Stimulated activated CD4-positive, alpha-beta T cell treated with anti-CD3 and anti-CD28 coated beads, TNF-alpha, amount 100 ng/mL, for 48 hours (primary cell): Measurements from ENCODE around the gene TSHZ3.

Experiments used
- DNase-seq, 3 donors: peaks; one replicate each; pipeline ENCODE4 v3.0.0-alpha.2; 2020; ENCODE audit warnings: low read depth in 3 of 3

The TSHZ3 gene

DNA sequence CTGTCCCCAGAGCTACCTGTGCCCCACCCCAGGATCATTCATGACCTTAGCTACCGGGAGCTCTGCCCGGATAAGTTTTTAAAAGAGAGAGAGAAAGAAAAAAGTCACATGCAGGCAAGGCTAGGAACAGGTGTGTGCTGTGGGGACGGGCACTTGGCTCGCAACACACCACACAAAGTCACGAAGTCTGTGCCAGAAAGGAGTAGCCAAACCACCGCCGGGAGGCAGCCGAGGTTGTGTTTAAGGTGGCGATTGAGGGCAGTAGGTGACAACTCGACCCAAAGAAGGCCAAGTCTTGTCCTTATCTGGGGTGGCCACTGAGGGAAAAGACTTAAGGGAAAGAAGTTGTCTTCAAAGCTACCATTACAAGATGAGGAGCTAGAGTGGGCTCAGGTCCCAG is 4.6 kb upstream of the TSHZ3 start:
- DNase-seq = no peak

DNA sequence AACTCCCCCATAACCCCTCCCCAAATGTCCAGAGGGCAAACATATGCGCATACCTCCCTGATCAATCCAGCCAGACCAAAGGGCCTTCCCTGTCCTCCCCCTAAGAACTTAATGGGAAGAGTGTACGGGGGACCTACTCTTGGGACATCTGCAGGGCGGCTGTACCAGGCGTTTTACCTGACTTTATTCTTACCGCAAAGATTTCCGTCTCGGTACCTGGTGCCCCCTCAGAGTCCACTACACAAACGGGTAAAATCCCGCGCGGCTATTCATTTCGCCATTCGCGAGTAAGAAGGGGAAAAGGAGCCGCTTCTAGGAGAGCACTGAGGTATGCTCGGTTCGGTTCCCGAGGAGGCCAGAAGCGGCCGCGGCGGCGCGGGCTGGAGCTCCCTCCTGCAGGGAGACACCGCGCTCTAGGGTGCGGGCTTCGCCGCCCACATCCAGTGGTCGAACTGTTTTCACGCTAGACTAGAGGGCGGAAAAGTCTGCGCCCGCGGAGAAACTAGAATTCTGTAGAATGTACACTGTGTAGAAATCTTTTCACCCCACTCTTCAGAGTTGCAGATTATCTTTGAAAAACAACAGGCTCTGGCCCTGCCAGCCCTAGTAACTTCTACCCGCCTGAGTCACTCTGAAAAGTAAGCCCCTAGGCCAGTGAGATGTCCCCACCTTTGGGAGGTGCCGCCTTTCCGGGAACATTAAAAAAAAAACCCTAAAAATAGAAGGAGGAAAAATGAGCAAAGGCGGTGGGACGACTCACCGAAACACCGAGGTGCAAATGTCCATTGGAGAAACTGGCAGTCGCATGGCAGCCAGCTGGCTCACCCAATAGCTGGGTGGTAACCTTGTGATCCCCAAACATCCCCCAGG is 3.8 kb upstream of the TSHZ3 start:
- no peak for DNase-seq

DNA sequence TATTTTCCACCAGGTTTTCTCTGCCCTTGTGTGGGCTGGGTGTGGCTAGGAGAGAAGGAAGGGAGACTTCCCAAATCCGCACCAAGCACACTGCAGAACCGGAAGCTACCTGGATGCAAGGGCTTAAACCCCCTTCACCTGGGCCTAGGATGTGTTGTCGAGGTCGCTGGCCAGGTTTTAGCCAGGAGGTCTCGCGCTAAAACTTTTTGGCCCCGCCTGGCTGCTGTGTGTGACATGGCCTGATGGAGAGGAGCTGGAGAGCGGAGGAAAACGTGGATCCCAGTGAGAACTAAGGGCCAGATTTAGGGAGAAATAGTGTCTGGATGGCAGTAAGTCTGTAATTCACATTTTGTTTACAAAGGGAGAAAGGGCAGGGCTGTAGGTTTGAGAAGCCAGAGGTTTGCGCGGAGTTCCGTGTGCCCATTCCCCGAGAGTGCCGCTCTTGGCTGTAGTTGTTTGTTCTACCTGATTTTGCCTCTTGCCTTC is 3.1 kb upstream of the TSHZ3 start:
- no peak for DNase-seq

DNA sequence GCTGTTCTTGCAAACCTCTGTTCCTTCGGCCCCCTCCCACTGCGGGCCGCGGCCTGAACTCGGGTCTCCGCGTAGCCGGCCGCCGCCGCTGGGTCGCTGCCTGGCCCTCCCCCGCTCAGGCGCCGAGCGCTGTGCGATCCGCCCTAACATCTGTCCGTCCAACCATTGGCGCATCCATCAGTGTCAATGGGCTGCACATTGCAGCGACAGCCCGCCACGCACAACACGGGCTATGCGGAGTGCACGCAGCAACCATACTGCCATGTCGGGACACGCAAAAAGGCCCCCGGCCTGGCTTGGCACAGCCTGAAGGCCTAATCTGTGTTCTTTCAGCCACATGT is 2.6 kb upstream of the TSHZ3 start:
- no peak for DNase-seq

DNA sequence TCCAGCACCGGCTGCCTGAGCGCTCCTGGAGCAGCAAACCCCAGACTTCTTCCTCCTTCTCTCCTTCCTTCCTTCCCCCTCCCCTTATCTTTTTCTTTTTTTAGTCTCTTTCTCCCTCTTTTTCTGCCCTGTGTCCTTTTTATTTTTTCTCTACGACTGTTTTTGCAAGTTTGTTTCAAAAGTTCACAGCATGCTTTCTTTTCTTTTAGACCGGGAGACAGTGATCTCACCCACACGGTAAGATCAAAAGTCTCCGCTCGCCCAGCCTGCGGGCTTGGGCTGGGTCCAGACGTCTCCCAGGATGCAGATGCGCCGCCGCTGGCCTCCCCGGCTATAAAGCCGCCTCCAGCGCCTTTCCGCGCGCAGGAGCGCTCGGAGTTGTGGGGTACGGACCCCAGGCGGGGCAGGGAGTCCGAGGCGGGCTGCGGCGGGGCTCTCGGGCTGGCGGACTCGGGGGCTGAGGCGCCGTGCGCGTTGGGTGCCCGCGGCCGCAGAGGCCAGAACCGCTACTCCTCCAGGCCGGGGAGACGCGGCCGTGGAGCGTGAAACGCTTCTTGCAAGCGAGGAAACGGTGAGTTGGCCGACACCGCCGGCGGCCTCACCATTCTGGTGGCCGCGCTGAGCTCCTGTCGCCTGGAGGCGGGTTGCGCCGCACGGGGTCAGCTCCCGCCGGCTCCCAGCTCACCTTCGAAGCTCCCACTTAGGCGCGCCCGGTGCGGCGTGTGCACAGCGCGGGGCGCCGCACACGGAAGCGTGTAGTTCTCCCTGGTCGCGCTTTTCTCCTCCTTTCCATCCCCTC is 2.0 kb upstream of the TSHZ3 start:
- DNase-seq = no peak

DNA sequence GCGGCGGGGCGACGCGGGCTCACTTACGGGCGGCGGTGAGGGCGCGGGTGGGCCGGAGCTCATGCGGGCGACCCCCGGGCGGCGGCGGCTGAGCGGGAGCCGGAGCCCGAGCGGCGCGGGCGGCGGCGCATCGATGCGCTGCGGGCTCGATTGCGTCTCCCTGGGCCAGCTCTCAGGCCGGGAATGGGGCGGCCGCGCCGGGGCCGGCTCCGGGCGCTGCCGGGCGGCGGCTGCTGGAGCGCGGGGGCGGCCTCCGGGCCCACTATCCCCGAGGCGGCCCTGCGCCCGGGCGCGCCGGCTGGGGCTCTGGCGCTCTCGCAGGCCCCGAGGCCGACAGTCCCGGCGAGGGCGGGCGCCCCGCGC is 1.4 kb upstream of the TSHZ3 start:
- no peak for DNase-seq

DNA sequence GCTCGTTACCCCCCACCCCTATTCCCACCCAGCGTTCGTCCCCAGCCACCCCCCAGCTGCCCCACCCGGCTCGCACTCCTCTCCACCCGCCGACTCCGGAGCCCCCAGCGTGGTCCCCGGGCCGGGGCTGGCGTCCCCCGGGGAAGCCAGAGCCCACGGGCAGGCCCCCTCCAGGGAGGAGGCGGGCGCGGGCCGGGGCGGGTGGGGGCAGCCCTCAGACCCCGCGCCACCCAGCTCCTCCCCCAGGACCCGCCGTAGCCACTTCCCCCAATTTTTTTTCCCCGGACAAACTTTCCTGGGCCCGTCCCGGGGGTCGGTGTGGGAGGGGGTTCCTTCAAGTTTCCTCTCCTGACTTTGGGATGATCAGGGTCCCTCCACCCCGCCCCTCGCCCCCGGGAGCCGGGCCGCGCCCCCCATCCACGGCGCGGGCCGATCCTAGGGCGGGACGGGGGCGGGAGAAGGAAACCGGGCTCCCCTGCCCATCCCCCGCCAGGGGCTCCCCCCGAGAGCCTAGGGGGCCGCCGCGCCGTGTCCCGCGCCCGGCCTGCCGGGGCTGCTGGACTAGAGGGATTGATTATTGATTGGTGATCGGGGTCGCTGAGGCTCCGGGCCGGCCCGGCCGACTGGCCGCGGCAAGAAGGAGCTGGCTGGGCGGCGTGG is 927 bp upstream of the TSHZ3 start:
- no peak for DNase-seq

DNA sequence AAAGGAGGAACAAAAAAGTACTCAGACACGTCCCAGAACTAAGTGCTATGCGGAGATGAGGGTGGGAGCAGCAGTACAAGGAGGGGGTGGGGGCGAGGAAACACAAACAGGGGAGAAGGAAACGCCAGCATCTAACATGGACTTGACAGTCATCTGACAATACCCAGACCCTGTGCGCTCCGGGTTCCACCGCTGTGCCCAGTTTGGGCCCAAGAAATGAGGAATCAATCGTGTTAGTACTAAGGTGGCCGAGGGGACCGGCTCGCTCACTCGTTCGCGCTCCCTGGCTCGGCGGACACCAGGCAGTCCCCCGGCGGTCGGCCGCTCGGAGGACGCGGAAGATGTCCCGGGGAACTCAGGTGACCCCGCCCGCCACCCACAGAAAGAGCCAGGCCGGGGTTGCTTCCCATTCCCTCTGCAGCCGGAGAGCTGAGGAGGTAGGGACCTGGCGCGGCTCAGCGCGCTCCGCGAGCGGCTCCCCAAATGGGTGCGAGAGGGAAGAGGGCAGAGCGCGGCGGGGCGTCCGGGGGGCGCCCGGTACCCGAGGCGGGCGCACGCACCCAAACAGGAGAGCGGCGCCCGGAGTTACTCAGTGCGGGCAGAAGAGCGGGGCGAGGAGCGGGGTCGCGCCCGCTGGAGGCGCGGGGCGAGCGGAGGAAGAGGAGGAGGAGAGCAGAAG is 616 bp downstream of the TSHZ3 start:
- no peak for DNase-seq

DNA sequence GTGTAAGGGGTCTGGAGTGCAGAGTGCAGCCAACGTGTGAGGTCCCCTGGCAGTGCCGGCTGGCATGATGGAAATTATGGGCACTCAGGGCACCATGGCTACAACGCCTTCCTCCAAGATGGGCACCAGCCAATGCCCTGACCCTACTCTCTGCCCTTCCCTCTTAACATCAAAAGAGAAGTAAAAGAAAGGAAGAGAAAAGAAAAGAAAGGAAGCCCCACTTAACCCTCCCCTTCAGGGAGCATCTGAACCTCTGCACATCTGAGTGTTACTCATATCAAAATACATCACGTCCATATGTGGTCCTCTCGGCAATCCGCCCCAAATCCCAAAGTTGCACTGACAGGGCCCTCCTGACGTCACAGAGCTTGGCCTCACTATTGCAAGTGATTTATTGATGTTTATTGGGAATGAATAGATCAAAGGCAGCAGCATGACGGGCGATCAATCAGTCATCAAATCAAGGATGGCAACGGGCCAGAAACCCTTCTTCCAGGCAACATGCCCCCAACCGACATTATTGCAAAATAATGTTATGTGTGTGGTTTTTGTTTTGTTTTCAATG is 1.3 kb downstream of the TSHZ3 start:
- DNase-seq = no peak

DNA sequence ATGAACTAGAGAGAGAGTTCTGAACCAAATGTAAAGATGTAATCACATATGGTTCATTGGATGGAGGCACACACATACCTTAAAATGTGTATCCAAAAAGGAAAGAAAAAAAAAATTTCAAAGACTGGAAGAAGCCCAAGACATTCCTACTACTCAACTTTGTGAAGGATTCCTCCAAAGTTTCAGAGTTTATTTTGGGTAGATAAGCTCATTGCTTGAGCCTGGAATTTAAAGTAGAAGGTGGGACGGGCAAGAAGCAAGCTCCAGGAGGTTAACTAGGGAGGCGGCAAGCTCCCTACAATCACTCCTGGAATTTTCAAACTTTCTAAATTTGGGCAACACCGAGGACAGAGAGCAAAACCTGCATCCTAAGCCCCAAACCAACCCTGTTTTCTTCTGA is 1.9 kb downstream of the TSHZ3 start:
- DNase-seq = no peak

DNA sequence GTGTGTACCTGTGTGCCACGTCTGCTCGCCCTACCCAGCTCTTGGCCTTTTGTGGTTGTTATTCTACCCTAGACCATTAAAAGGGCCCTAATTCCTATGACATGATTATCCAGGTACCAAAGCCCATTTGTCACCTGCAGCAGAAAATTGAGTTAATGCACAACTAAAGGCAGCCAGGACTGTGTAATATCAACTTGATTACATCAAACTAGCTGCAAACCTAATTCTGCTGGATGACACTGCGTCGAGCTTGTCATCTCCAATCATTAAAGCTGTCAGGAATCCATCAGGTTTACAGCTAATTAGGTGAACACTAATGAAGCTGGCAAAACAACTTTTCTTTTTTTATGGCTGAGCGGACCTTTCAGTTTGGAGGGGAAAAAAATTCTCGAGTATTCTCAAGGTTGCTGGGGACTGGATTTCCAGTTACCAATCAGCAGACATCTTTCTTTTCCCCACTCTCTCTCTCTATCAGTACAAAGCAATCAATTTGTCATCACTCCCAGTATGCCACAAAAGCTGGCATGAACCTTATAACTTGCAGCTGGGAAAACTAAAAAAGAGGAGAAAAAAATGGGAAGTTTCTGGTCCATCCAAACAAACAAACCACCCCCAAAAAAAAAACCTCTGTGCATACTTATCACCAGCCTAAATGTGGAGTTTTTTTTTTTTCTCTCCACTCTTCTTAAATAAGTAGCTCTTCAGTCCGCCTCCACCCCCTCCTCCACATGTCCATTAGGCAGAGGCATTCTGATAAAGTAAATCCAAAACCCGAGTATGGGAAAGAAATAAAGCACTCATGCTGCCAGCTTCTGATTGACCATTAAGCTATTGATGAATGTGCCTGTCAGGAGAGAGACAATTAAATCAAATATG is 2.8 kb downstream of the TSHZ3 start:
- no peak for DNase-seq

DNA sequence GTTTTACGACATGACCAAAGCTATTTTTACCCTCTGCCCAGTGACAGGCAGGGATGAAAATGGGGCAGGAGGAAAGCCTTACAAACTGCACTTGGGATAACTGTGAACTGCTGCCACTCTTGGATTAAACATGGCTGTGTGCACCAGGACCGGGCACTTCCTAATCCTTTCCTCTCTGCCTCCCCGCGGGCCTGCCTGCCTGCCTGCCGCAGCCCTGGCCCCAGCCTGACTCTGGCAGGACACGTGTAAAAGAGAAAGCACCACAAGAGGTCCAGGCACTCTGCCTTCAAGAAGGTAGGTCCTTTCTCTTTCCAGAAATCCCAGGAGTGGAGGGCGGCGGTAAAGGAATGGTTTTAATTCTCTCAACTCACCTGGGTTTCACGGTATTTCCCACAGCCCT is 4.8 kb downstream of the TSHZ3 start:
- DNase-seq = no peak

DNA sequence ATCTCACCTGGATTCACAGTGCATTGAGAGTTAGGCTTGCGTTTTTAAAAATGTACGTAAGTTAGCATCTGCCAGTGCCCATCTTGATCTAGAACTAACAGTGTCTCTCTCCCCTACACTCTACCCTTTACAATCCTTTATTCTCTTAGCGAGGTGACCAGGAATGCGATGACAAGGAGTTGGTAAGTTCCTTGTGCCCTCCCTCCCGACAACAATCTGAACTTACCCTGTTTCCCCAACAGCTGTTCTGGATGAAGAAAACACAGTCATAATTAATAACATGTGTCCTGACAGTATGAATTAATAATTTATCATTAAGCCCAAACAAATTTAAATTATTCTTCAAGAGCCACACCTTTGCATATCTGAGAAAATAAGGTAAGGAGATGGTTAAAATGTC is 6.3 kb downstream of the TSHZ3 start:
- no peak for DNase-seq

DNA sequence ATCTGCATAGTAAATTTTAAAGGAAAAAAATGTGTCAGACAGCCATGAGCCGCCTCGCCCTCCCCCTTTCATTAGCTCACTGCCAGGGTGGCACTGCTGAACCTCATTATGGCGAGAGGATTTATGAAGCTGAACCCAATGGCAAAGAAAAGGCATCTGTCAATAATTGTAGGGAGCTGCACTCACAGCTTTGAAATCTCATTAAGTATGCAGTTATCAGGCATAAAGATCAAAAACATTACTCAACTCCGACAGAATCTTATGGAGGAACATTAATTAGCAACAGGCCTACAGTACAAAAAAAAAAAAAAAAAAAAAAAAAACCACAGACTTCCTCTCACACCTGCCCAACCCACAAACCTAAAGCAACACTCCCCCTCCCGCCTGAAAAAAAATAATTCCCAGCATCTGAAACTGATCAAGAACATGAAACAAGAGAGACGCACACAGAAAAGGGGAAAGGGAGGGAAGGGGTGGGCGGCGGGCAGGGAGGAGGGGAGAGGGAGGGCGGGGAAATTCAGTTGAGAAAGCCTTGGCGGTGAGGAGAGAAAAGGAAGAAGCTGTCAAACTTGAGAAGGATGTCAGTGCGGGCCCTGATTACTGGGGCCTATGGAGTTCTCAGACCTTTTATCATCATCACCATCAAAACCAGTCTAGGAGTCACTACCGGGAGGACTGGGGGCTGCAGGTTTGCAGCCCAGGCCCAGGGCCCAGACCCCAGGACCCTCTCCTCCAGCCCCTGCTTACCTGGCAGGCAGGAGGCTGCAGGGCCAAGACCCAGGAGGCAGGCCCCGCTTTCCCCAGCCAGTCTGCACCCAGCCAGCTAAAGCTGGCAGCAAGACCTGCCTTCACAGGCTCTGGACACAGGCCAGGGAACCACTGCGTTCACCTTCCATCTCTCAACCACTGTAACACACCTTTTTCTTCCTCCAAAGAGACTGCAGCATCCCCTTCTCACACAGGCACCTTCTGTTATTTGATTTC is 8.9 kb downstream of the TSHZ3 start:
- DNase-seq = no peak

DNA sequence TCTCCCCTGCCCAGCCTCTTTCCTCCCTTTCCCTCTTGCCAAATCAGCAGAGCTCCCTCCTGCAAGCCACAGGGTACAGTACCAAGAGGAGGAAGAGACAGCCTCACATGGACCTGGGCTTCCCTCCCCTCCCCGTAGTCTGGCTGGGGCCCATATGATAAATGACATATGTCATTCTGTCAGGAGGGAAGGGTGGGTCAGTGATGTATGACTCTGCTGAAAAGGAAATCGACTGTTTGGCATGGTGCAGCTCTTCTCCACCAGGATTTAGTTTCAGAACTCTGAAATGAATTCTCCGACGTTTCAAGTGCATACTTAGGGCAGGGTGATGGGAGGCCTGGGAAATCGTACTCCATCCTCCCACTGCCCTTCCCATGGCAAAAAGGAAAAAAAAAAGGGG is 9.8 kb downstream of the TSHZ3 start:
- DNase-seq = no peak

DNA sequence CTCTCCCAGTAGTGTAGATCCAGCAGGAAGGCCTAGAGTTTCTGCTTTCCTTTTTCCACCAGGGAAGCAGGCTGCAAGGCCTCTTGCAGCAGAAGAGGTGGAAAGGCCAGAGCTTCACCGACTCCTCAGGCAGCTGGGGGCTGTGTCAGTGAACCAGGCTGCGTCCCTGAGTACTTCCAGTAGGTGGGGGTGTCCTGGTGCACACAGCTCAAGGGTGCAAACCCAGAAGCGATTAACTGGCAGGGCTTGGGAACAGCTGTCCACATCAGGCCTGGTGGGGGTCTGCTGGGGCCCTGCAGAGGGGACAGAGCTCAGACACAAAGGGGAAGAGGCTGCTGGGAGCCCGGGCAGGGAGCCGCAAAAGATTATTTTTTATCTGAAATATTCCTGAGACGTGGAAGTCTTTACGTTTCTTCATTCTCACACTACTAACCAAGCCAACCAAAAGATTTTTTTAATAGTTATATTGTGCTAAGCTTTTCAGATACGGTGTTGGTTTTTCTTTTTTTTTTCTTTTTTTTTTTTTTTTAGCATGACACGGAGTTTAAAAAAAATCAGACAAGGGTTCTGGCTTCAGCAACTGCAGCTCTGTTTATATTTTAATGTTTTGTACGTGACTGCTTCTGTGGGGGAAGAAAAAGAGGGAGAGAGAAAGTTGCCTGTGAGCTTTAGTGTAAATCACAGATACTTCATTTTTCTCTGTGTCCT is 11.0 kb downstream of the TSHZ3 start:
- no peak for DNase-seq

DNA sequence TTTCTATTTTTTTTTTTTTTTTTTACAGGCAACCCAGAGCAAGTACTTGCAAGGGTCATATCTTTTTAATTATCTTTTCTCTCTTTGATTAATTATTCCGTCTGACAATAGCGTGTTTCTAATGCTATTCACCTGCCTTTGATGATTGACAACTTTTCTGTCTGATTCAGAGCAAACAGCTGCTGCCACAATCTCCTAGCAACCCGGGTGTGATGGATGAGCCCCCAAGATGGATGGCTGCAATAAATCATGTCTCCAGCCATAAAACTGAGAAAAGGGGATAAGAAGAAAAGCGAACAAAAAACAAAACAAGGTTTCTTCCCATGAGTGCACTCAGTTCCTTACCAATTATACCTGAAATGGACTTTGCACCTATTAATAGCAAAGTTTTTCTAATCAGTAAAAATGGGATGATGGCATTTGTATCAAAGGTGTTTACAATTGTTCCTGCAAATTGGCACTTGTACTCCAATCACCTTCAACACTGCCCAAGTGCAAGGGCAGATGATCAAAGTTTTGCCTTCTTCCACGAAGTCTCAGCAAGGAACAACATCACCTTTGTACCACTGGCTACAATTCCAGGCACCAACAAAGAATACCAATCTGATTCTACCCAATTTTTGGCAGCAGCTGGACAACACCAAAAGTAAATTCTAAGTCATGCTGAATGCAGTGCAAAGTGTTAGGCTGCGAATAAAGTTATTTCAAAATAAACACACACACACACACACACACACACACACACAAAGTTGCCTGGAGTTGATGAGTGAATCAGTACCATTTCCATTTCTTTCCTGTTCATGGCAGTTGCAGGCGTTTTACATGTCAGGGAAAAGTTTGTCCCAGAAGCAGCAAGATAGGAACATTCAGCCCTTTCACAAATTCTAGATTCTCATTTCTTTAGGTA is 12.0 kb downstream of the TSHZ3 start:
- no peak for DNase-seq

DNA sequence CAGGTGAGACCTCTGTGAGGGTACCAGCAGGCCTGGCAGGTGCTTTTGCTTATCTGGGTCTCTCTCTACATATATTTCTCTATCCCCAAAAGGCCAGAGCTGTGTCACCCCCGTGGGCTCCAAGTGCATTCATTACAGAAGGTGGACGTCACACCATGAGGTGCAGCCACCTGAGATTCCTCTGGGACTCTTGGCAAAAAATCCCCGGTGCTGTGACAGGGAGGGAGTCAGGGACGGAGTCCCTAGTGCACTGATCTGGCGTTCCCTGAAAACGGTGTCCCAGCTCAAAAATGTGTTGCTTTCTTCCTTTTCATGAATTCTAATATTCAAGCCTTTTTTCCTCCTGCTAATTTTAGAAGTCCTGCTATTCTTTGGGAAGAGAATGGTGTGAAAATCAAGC is 13.5 kb downstream of the TSHZ3 start:
- no peak for DNase-seq
